Measurements from ENCODE around the gene SMYD3.

SMYD3 gene

DNA sequence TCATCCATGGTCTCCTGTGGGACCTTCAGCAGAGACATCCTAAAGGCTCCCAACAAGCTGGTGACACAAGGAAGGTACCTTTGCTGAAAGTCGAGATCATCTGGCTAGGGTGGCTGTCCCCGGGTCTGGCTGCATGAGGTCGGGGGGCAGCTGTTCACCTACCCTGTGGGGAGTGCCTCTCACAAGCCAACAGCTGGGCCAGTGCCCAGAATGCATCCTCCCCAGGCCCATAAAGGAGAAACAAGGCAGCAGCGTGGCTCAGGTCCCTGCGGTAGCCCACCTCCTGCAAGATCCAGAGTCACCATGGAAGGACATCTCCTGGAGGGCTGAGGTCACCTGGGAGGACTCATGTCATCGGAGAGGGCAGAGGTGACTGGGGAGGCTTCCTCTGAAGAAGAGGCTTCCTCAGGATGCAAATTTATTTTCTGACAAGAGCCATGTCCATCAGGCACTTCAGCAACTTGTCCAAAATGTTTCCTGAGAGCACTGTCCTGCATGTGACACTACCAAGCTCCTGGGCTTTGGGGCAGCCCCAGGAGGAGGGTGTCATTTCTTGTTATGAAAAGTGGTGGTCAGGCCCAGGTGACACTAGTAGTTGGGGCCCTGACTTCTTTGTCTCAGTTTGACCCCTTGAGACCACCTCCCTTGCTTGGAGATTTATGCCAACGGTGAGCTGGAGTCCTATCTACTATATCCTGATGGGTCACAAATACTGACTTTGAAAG lies 6.7 kb upstream of the SMYD3 start:
- DNase-seq = no peak

DNA sequence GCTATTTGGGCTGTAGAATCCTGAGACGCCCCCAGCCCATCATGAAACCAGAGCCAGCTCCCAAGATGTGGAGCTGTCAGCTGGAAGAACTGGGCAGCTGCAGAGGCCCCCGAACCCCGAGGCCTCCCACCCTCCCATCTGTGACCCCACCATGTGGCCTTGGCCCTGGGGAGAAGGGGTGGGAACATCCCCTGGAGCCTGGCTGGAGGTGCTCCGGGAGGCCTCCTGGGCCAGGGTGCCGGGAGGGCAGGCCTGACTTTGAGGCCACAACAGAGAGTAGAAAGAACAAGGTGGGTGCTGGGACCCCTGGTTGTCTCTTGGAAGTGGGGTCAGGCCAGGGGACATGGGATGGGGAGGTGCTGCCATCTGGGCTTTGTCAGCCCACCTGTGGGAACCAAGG lies 6.0 kb upstream of the SMYD3 start:
- no peak for DNase-seq

DNA sequence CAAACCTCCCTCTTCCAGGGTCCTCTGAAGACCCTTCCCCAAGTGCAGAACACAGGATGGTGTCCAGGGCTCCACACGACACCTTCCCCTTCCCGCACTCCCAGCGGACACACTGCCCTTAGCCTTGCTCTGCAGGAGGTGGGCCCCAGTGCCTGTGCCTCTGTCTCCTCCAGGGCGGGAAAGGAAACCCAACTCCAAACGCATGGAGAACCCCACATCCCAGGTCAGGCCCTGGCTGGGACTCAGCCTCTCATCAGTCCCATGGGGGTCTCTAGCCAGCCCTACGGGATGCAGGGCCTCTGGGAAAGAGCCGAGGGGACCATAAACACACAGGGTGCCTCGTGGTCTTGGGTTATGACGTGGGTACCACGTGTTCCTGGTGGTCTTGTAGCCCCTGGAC lies 5.6 kb upstream of the SMYD3 start:
- no peak for DNase-seq

DNA sequence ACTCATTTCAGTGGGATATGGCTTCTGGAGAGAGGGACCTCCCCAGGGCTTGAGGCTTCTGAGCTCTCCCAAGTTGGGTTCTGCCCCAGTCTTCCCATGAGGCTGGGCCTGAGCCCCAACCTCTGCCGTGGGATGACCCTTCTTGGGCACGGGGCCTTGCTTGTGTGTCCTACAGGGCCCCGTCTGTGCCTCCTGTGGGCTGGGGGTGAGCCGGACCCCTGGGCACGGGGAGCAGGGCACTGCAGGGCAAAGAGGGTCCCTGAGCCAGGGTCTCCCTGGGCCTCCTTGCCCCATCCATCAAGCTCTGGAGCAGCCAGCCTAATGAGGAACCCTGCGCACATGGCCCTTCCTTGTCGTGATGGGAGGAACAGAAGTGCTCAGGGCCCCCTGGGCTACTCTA lies 5.2 kb upstream of the SMYD3 start:
- no peak for DNase-seq

DNA sequence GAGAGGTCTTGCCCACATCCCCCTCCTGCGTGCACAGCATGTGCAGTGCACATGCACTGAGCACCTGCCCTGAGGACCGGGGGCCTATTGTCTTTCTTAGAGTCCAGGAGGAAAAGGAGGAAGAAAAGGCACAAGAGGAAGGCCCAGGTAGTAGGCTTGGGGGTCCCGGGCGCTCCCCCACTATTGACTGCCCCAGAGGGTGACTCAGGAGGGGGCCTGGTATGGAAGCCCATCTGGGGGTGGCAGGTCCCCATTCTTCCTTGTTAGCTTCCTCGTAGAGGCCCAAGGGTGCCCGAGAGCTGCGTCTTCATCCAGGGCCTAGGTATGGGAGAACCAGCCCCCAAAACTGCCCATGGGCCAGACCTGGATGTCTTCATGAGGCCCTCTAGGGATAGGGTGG lies 4.1 kb upstream of the SMYD3 start:
- no peak for DNase-seq

DNA sequence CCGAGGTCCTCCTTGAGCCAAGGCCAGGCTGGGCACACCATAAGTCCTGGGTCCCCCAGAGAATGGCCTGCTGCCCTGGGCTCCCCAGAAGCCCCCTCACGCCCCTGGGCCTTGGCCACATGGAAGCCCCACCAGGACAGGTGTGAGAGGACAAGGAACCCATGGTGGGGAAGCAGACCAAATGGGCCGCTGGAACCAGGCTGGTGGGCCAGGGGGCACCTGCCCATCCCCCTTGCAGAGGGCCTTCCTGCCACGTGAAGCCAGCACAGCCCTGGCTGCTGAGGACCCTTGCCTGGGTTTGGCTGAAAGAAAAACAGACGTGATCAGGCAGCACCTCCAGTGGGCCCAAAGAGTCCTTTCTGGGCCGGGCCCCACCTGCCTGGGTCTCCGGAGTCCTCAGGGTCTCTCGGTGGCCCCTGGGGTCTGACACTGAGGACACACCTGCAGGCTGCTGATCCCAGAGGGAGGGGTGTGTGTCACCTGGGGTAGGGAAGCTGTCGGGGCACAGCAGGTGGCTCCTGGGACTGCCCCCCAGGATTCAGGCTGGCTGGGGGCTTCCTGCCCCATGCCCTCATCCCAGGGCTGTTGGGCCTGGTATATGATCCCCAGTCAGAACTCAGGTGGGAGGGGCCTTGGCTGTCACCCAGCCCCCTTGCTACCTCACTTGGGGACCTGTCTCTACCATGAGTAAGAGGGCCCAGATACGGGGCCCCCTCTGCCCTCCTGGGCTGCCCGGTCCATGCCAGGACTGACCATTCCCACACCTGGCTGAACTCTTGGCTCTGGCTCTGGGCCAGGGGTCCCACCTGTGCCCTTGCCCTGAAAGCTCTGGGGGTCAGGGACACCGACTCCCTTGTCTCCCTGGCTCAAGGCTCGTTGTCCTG lies 3.3 kb upstream of the SMYD3 start:
- no peak for DNase-seq

DNA sequence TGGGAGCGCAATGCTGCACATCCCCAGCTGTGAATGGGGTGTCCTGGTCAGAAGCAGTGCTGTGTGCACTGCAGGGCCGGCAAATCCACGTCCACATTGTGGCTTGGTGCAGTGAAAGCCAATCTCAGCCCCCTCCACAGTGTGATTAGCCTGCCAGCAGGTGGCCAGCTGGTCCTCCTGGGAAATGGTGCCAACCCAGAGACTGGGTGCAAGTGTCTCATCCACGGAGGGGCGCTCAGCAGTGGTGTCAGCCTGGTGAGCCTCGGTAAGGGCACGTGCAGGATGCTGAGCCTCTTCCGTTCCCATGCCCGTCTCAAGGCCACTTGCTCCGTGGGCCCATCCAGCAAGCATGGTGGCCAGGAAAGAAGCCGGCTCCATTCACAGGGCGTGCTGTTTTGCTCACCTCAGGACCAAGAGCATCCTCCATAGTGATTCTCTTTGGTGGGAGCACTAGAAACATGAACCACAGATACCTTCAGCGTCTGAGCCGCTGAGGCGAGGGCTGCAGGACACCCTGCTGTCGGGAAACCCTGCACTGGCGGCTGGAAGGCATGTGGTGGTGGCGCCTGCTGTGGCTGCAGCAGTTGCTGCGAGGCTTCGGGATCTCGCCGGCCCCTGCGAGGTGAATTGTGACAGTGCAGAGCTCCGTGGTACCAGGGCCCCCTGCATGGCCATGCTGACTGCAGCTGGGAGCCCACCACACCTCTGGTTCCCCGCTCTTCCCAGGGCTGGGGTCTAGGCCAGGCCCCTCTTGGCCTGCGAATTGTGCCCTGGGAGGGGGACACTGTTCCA lies 2.0 kb upstream of the SMYD3 start:
- DNase-seq = no peak

DNA sequence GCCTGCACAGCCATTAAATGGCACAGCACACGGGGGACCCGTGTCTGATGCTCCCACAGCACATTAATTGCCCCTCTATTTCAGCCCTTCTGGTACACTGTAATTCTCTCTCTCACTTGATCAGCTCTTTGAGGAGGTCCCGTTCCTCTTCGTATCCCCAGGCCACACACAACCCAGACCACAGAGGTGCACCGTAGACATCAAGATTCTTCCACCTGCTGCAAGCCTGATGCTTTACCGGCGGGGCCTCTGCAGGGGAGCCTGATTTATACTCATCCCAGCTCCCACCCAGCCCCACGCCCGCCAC lies 759 bp downstream of the SMYD3 start:
- no peak for DNase-seq

DNA sequence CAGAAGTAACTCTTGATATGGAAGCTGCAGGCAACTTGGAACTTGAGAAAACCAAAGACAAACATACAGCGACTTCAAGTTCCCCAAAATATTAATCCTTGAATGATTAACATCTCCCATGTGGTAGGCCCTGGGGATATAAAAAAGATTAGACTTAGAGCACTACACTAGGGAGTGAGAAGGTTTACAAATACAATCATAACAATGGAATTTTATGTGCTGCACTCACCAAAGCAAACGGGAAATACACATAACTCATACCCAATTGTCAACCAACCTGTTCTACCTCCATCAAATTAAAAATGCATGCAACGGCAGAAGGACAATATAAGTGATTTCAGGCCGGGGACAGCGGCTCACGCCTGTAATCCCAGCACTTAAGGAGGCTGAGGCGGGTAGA lies 3.7 kb downstream of the SMYD3 start:
- no peak for DNase-seq

DNA sequence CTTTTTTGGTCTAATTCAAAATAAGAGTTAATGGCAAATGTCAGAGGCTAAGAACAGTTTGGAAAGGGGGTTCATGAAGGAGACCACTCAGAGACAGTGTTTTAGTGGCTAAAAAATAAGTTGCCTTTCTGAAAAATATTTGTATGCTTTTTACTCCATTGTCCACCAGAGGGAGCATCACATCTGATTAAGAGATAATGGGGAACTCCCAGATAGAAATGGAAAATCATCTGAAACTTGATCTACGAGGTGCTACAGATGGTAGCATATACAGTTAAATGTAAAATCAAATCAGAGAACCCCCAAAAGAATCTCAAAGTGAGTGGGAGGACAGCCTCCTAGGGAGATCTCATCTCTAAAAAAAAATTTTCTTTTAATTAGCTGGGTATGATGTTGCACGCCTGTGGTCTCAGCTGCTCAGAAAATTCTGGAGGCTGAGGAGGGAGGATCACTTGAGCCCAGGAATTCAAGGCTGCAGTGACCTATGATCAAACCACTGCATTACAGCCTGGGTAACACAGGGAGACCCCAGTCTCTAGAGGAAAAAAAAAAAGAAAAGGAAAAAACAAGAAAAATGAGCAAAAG lies 9.7 kb downstream of the SMYD3 start:
- no peak for DNase-seq

DNA sequence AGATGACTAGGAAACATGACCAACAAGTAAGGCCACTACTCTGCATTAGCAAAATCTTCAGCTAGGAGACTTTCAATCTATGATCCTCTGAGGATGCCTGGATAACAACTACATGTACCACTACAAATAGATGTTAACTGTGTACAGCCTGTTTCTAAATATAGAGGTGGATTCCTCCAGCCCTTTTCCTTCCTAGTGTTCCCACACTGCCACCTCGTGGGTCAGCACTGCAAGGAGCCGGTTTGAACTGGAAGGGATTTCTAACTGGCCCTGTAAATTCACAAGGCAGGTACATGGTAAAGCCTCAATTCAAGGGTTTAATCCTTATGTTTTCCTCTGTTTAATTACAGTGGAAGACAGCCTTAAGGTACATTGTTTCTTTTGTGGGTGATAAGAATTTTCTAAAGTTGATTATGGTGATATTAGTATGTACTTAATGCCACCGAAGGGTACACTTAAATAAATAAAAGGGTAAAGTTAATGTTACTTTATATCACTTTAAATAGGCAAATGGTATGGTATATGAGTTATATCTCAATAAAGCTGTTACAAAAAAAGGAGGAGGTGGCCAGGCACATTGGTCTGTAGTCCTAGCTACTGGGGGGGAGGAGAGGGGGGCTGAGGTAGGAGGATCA lies 14.4 kb downstream of the SMYD3 start:
- no peak for DNase-seq

DNA sequence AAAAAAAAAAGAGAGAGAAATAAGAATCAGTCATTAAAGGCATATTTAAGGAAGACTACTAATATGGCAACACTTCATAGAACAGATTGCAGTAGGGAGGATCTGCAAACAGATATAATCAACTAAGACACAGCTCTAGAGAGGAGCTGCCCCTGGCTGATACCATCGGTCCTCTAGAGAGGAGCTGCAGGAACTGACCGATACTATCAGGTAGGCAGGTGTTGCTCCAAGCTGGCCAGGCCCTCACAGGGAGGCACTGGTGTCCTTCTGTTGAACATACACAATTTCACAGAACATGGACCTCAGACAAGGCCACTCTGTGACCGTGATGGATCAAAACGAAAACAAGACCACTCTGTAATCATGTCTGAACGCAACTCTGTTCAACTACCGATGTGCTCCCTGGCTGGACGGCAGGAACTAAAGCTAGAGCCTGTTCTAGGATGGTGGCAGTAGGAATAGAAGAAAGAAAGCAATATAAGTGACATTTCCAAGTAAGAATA lies 15.5 kb downstream of the SMYD3 start:
- DNase-seq = no peak

DNA sequence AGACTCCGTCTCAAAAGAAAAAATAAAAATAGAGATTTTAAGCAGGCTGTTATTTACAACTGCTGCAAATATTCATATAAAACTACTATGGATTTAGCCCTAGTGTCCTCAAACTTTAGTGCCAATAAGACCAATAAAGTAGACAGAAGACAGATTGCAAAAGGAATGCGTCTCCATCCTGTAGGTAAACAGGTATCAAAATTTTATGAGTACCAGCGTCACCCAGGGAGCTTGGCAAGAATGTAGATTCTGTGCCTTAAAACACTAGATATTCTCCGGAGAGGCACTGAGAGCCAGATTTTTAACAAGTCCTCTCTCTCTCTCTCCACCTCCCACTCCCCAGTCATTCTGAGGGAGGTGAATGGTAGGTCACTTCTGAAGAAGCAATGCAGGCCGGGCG lies 18.4 kb downstream of the SMYD3 start:
- DNase-seq = no peak

DNA sequence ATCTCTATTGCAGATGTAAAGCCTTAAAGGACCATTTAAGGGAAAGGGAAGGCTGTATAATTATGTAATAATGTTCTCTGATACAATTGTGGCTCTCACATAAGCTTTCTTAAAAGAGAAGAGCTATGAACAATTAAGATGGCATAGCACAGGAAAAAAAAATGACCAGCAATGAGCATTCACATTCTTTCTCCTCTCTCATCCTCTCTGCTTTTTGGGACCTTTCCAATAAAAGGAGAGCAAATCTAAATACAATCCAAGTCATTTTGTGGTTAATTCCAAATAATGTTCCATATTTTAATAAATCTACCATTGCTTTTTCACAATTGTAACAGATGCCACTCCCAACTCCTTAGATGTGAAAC lies 23.5 kb downstream of the SMYD3 start:
- no peak for DNase-seq

DNA sequence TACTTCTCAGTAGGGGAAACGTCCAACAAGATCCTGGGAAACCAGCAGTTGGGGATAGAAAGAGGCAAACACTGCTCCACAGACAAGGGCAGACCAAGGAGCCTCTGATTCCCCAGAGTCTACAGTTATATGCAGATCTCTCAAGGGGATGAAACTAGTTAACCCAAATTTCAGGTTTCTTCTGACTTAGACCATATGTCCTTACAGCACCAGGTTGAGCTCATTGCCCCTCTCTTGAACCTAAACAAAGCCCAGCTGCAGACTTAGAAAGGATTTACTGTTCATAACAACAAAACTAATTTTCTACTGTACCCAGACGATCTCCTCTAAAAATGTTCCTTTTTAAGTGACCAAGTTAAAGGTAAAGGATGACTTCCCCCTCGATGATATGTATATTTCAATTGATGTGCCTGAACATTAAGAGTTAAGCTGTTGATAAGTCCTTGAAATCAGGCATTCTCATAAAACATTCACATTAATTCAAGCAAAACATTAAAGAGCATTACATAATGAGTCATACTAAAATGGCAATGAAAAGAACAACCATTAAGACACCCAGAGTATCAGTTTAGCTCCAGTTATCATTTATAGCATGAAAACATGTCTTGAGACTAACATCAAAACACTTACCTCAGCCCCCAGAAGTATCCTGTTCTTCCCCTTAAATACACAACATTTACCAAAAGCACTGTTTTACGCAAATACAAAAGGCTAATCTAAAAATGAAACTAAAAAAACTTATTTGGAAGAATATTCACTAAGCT lies 24.1 kb downstream of the SMYD3 start:
- DNase-seq = no peak

DNA sequence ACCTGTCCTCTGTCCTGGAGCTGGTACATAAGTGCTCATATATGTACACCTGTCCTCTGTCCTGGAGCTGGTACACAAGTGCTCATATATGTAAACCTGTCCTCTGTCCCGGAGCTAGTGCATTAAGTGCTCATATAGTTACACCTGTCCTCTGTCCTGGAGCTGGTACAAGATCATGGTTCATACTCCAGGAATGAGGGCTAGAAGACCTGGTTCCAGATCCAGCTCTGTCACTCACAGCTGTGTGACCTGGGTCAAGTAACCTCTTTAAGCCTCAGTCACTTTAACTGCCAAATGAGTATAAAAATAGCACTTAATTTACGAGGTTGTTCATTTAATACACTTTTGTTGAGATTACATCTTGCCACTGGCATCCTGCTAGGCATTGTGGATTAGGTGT lies 28.0 kb downstream of the SMYD3 start:
- no peak for DNase-seq

DNA sequence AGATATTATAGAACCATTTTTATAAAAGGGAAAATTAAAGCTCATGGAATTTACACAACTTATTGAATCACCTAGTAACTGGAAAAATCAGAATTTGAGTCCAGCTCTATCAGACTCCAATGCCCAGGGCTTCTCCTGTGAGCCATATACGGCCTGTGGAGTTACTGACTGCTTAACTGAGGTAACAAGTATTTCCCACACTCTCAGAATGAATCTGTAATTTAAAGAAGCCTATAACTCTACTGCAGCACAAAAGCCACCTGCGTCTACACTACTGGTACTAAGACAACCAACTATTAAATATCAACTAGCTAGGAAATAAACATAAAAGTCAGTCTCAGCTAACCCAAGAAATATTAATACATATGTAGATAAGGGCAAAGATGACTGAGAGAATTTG lies 29.4 kb downstream of the SMYD3 start:
- no peak for DNase-seq

DNA sequence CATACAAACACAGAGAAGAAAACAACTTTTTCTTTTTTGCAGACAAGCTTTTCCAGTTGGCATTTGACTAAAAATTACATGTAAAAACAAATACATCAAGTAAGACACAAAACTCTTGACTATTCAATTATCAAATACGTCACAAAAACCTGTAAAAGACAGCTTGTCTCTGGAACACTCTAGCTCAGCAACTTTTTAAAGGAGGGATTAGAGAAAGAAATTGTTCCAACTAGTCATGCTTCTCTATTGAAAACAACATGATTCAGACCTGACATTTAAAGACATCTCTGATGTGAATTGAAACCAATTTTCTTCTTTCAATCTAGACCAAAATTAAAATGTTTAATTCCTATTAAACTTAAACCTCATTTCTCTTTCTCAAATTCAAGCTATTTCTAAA lies 30.3 kb downstream of the SMYD3 start:
- no peak for DNase-seq

DNA sequence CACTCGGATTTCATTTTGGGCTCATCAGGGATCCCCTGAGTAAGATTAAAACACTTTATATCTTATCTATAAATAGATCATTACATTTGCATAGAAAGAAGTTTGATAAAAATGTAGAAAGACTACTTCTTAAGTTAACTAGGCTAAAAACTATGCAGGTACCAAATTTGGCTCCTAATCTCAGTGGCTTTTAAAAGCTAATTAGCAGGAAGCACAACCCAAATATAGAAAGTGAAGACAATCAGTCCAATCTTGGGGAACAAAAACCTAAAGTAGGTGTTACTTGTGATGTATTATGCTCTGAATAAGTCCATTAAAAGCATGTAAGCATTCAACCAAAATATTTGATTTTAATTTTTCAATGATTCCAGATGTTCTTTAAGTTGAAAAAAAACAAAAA lies 35.4 kb downstream of the SMYD3 start:
- no peak for DNase-seq

DNA sequence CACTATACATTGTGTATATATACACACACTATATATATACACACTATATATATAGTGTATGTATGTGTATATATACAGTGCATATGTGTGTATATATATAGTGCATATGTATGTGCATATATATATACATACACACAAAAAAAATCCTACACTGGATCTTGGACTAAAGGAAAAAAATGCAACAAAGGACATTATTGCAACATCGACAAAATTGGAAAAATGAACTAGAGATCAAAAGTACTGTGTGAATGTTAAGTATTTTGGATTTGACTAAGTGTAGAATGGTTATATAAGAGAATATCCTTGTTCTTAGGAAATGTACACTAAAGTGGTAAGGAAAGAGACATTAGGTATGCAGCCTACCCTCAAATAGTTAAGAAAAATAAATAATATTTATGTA lies 36.5 kb downstream of the SMYD3 start:
- DNase-seq = no peak

DNA sequence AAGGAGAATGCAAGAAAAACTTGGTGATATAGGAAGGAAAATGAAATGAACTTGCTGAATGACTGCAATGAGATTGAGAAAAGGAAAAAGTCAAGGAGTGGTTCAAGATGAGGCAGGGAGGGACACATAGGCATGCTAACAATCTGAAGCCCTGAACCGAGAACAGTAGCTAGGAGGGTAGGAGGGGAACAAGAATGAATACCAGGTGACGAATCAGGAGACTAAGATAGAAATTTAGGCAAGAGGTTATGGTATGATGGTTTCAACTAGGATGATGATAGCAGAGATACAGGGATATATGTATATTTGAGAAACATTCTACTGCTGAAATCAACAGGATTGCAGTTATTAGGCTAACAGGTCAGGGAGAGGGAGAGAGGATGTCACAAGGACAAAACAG lies 44.1 kb downstream of the SMYD3 start:
- no peak for DNase-seq

DNA sequence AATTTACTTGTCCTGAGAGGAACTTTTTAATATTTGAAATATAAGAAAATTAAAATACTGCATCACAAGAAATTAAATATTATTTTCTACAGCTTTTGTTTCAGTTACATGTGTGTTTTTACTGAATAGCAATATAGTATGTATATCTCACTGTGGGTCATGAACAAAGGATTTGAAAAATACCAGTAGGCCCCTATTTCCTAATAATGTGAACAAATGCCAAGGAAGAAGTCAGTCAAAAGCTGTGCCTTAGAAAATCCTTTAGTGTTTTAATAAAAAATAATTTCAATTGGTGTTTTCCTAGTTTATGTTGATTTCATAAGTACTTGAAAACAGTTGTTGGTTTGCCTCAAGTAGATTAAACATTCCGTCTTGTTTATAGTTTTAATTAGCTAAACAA lies 46.7 kb downstream of the SMYD3 start:
- DNase-seq = no peak

All from activated gamma-delta T cell treated with Interleukin-2 at 50 U/mL for 16 hours (primary cell).